Measurements from ENCODE around the gene CARNS1.
"Not testable (repeated sequence)": the region's sequence is repeated elsewhere in the genome, so short reads cannot be mapped to it uniquely, and the experiment has no call there.

CARNS1 gene

GRCh38 chr11:67418476-67419281 lies 3.2 kb downstream of the CARNS1 start:
- Histone ChIP-seq H3K9ac (ENCODE audit: low read depth, low read length) (no peak overlapping the region), H3K27me3 (ENCODE audit: insufficient read depth, low read length) (peaks cover 27% of the 10 kb centered on the region), H3K4me3 (ENCODE audit: low read length) (no peak overlapping the region), H3K9me3 (ENCODE audit: insufficient read depth, low read depth, low read length) (no peaks in the 10 kb centered on the region), H3K4me1 (ENCODE audit: insufficient read depth, low read length) (0 out of 2 replicates have a peak, but pooled peaks cover 3% of the 10 kb centered on the region), H3K36me3 (ENCODE audit: insufficient read depth, low read depth, low read length) (no peaks in the 10 kb centered on the region), H3K27ac (ENCODE audit: low read length) (no peak overlapping the region)

GRCh38 chr11:67419325-67420049 lies 4.0 kb downstream of the CARNS1 start:
- Histone ChIP-seq H3K27ac (ENCODE audit: low read length) (no peak overlapping the region), H3K36me3 (ENCODE audit: insufficient read depth, low read depth, low read length) (no peaks in the 10 kb centered on the region), H3K9me3 (ENCODE audit: insufficient read depth, low read depth, low read length) (no peaks in the 10 kb centered on the region), H3K4me3 (ENCODE audit: low read length) (peak overlapping the region; percentile 63; the same call in 1 of the 2 replicates), H3K9ac (ENCODE audit: low read depth, low read length) (no peak overlapping the region; the same call in 1 of the 2 replicates), H3K27me3 (ENCODE audit: insufficient read depth, low read length) (peaks cover 25% of the 10 kb centered on the region), H3K4me1 (ENCODE audit: insufficient read depth, low read length) (0 out of 2 replicates have a peak, but pooled peaks cover 3% of the 10 kb centered on the region)

GRCh38 chr11:67420147-67420645 lies 4.7 kb downstream of the CARNS1 start:
- Histone ChIP-seq H3K36me3 (ENCODE audit: insufficient read depth, low read depth, low read length) (no peaks in the 10 kb centered on the region), H3K9ac (ENCODE audit: low read depth, low read length) (peak overlapping the region; percentile 21; the same call in 1 of the 2 replicates), H3K27me3 (ENCODE audit: insufficient read depth, low read length) (peaks cover 18% of the 10 kb centered on the region), H3K27ac (ENCODE audit: low read length) (no peak overlapping the region), H3K9me3 (ENCODE audit: insufficient read depth, low read depth, low read length) (no peaks in the 10 kb centered on the region), H3K4me3 (ENCODE audit: low read length) (peak overlapping the region; percentile 63), H3K4me1 (ENCODE audit: insufficient read depth, low read length) (0 out of 2 replicates have a peak, but pooled peaks cover 3% of the 10 kb centered on the region)

GRCh38 chr11:67420646-67421429 lies 5.4 kb downstream of the CARNS1 start:
- Histone ChIP-seq H3K36me3 (ENCODE audit: insufficient read depth, low read depth, low read length) (no peaks in the 10 kb centered on the region), H3K4me1 (ENCODE audit: insufficient read depth, low read length) (0 out of 2 replicates have a peak, but pooled peaks cover 3% of the 10 kb centered on the region), H3K9me3 (ENCODE audit: insufficient read depth, low read depth, low read length) (no peaks in the 10 kb centered on the region), H3K4me3 (ENCODE audit: low read length) (peak overlapping the region; percentile 63), H3K27me3 (ENCODE audit: insufficient read depth, low read length) (peaks cover 16% of the 10 kb centered on the region), H3K27ac (ENCODE audit: low read length) (no peak overlapping the region), H3K9ac (ENCODE audit: low read depth, low read length) (peak overlapping the region; percentile 21; the same call in 1 of the 2 replicates)

GRCh38 chr11:67421430-67422031 lies 6.1 kb downstream of the CARNS1 start:
- Histone ChIP-seq H3K9ac (ENCODE audit: low read depth, low read length) (no peak overlapping the region), H3K27ac (ENCODE audit: low read length) (no peak overlapping the region), H3K27me3 (ENCODE audit: insufficient read depth, low read length) (peaks cover 9% of the 10 kb centered on the region), H3K4me1 (ENCODE audit: insufficient read depth, low read length) (no peaks in the 10 kb centered on the region), H3K9me3 (ENCODE audit: insufficient read depth, low read depth, low read length) (no peaks in the 10 kb centered on the region), H3K4me3 (ENCODE audit: low read length) (peak overlapping the region; percentile 50; the same call in 1 of the 2 replicates), H3K36me3 (ENCODE audit: insufficient read depth, low read depth, low read length) (no peaks in the 10 kb centered on the region)

- Histone ChIP-seq H3K36me3 (ENCODE audit: insufficient read depth, low read depth, low read length) (no peaks in the 10 kb centered on the region), H3K27me3 (ENCODE audit: insufficient read depth, low read length) (peaks cover 9% of the 10 kb centered on the region), H3K9ac (ENCODE audit: low read depth, low read length) (no peak overlapping the region), H3K9me3 (ENCODE audit: insufficient read depth, low read depth, low read length) (no peaks in the 10 kb centered on the region), H3K27ac (ENCODE audit: low read length) (no peak overlapping the region), H3K4me1 (ENCODE audit: insufficient read depth, low read length) (no peaks in the 10 kb centered on the region; the same call in 1 of the 2 replicates), H3K4me3 (ENCODE audit: low read length) (no peak overlapping the region)
Observed at GRCh38 chr11:67422891-67423290, 7.4 kb downstream of the CARNS1 start.

GRCh38 chr11:67423466-67423865 lies 8.0 kb downstream of the CARNS1 start:
- Histone ChIP-seq H3K27ac (ENCODE audit: low read length) (no peak overlapping the region), H3K4me1 (ENCODE audit: insufficient read depth, low read length) (no peaks in the 10 kb centered on the region; the same call in 1 of the 2 replicates), H3K9me3 (ENCODE audit: insufficient read depth, low read depth, low read length) (no peaks in the 10 kb centered on the region), H3K36me3 (ENCODE audit: insufficient read depth, low read depth, low read length) (no peaks in the 10 kb centered on the region), H3K4me3 (ENCODE audit: low read length) (no peak overlapping the region), H3K9ac (ENCODE audit: low read depth, low read length) (no peak overlapping the region), H3K27me3 (ENCODE audit: insufficient read depth, low read length) (peaks cover 9% of the 10 kb centered on the region)

GRCh38 chr11:67423891-67424613 lies 8.6 kb downstream of the CARNS1 start:
- no peak overlapping the region for H3K27ac ChIP-seq (ENCODE audit: low read length)
- no peaks in the 10 kb centered on the region; the same call in 1 of the 2 replicates for H3K4me1 ChIP-seq (ENCODE audit: insufficient read depth, low read length)
- H3K36me3 ChIP-seq (ENCODE audit: insufficient read depth, low read depth, low read length), result no peaks in the 10 kb centered on the region

GRCh38 chr11:67427364-67427859 lies 11.9 kb downstream of the CARNS1 start:
- H3K27me3 ChIP-seq (ENCODE audit: insufficient read depth, low read length); H3K4me1 ChIP-seq (ENCODE audit: insufficient read depth, low read length); H3K27ac ChIP-seq (ENCODE audit: low read length); H3K9me3 ChIP-seq (ENCODE audit: insufficient read depth, low read depth, low read length): not testable (repeated sequence)
- Histone ChIP-seq H3K9ac (ENCODE audit: low read depth, low read length) (peak overlapping the region; percentile 91; the same call in 1 of the 2 replicates), H3K4me3 (ENCODE audit: low read length) (peak overlapping the region; percentile 89), H3K36me3 (ENCODE audit: insufficient read depth, low read depth, low read length) (peaks cover 17% of the 10 kb centered on the region; the same call in 1 of the 2 replicates)

More at GRCh38 chr11:67423891-67424613, 8.6 kb downstream of the CARNS1 start:
- peaks cover 9% of the 10 kb centered on the region for H3K27me3 ChIP-seq (ENCODE audit: insufficient read depth, low read length)
- no peak overlapping the region for H3K4me3 ChIP-seq (ENCODE audit: low read length)
- no peak overlapping the region for H3K9ac ChIP-seq (ENCODE audit: low read depth, low read length)
- H3K9me3 ChIP-seq (ENCODE audit: insufficient read depth, low read depth, low read length), result no peaks in the 10 kb centered on the region
